Cardiac fibroblast (primary cell): Measurements from ENCODE around the gene SCTR.

Experiments
- DNase-seq, 2 donors: peaks; one replicate each; pipeline versions ENCODE4 v3.0.0 to v3.0.0-alpha.2; 2010; ENCODE audit warnings: low read depth in 2 of 2
- H3K4me3 ChIP-seq, 2 donors: replicated peaks in 1 of 2; 1 replicate in 1 of 2; 2 replicates in 1 of 2; pipeline ENCODE4 v1.5.1; 2011; ENCODE audit warnings: low read depth in 2 of 2, low read length in 2 of 2, mild to moderate bottlenecking in 2 of 2, moderate library complexity in 1 of 2
- TF ChIP-seq, protein P1 (sequence below): IDR thresholded peaks from one replicate; pipeline ENCODE4 v1.5.1; 2011; ENCODE audit warnings: low read depth, mild to moderate bottlenecking, low read length, inconsistent platforms

The SCTR gene

DNA sequence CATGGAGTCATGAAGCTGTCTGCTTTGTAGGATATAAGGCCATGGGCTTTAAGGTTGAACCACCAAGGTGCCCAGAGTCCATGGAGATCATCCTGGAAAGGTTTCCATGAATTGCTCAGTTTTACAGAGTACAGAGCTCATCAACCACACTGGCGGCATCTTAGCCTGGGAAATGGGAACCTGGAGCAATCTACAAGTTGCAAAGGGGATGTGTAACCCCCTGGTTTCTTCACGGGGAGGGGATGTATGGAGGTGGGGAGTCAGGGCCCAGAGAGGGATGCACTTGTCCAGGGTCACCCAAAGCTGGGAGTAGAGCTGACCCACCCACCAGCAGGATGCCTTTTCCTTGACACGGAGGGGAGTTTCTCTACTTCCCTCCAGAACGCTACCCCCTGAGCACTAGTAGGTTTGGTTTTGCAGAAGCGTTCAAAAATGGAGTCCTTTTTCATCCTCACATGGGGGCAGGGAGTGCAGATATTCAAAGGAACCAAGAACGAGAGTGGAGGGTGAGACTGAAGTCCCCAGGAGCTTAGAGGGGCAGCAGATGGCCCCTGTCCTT lies 85.5 kb downstream of the SCTR start:
- TF ChIP-seq, protein P1, sequence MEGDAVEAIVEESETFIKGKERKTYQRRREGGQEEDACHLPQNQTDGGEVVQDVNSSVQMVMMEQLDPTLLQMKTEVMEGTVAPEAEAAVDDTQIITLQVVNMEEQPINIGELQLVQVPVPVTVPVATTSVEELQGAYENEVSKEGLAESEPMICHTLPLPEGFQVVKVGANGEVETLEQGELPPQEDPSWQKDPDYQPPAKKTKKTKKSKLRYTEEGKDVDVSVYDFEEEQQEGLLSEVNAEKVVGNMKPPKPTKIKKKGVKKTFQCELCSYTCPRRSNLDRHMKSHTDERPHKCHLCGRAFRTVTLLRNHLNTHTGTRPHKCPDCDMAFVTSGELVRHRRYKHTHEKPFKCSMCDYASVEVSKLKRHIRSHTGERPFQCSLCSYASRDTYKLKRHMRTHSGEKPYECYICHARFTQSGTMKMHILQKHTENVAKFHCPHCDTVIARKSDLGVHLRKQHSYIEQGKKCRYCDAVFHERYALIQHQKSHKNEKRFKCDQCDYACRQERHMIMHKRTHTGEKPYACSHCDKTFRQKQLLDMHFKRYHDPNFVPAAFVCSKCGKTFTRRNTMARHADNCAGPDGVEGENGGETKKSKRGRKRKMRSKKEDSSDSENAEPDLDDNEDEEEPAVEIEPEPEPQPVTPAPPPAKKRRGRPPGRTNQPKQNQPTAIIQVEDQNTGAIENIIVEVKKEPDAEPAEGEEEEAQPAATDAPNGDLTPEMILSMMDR: no peak
- H3K4me3 ChIP-seq: no peak overlapping the region
- DNase-seq: no peak

GRCh38 chr2:119438128-119438656 lies 86.1 kb downstream of the SCTR start:
- no peak for DNase-seq
- no peak overlapping the region for H3K4me3 ChIP-seq
- TF ChIP-seq, protein P1: no peak

DNA sequence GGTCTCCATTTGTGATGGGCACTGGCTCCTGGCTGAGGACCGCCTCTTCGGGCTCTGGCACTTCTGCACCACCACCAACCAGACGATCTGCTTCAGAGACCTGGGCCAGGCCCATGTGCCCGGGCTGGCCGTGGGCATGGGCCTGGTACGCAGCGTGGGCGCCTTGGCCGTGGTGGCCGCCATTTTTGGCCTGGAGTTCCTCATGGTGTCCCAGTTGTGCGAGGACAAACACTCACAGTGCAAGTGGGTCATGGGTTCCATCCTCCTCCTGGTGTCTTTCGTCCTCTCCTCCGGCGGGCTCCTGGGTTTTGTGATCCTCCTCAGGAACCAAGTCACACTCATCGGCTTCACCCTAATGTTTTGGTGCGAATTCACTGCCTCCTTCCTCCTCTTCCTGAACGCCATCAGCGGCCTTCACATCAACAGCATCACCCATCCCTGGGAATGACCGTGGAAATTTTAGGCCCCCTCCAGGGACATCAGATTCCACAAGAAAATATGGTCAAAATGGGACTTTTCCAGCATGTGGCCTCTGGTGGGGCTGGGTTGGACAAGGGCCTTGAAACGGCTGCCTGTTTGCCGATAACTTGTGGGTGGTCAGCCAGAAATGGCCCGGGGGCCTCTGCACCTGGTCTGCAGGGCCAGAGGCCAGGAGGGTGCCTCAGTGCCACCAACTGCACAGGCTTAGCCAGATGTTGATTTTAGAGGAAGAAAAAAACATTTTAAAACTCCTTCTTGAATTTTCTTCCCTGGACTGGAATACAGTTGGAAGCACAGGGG lies 87.1 kb downstream of the SCTR start:
- TF ChIP-seq, protein P1: no peak
- no peak for DNase-seq
- no peak overlapping the region for H3K4me3 ChIP-seq

DNA sequence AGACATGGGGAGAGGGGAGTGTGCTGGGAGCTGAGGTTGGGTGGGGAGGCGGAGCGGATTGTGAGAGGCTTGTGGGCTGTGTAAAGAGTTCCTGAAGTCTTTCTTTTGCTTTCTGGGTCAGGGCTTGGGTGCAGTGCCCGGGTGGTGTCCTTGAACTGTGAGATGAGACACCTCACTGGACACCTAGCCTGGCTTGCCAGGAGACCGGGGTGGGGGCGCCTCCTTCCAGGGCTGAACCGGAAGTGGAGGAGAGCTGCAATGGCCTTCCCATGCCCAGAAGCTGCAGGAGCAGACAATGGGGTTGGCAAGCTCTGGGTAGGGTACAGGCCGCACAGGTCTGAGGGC lies 88.4 kb downstream of the SCTR start:
- H3K4me3 ChIP-seq: no peak overlapping the region
- no peak for DNase-seq
- TF ChIP-seq, protein P1: no peak

- no peak overlapping the region for H3K4me3 ChIP-seq
- DNase-seq: no peak
- TF ChIP-seq, protein P1: no peak
These were observed 89.0 kb downstream of the SCTR start for GRCh38 chr2:119435081-119435952.

- TF ChIP-seq, protein P1: no peak
These were observed 89.6 kb downstream of the SCTR start for GRCh38 chr2:119434664-119435063.

More at GRCh38 chr2:119434664-119435063, 89.6 kb downstream of the SCTR start:
- no peak for DNase-seq
- no peak overlapping the region for H3K4me3 ChIP-seq
